Astrocyte (in vitro differentiated cells and primary cell): ENCODE data around the gene RIMOC1. TPM values are rescaled to one million over a fixed set of nuclear protein-coding genes. Genes with fewer than 3 reads are reported as not detected.

Experiments used
- DNase-seq: peaks from one replicate; pipeline ENCODE4 v3.0.0-alpha.2; 2010; ENCODE audit warnings: low read depth
- FAIRE-seq: peaks from 2 replicates; lab custom pipeline; 2011; peaks lifted over from hg19 to GRCh38; lab: Jason Lieb, UNC
- H2AFZ ChIP-seq: 2 replicates; pipeline ENCODE4 v1.6.0; 2012; ENCODE audit warnings: low read depth, low read length, inconsistent platforms
- H3K27ac ChIP-seq: 2 replicates; pipeline ENCODE4 v1.5.1; 2011; ENCODE audit warnings: low read depth, low read length, inconsistent platforms
- H3K27me3 ChIP-seq: 2 replicates; pipeline ENCODE4 v1.6.0; 2011; ENCODE audit warnings: low read length, inconsistent platforms; ENCODE audit not compliant: insufficient read depth
- H3K36me3 ChIP-seq: 2 replicates; pipeline ENCODE4 v1.5.1; 2011; ENCODE audit warnings: low read length, inconsistent platforms; ENCODE audit not compliant: insufficient read depth
- H3K4me1 ChIP-seq: 2 replicates; pipeline ENCODE4 v1.5.1; 2011; ENCODE audit warnings: low read length, inconsistent platforms; ENCODE audit not compliant: insufficient read depth
- H3K4me2 ChIP-seq: 2 replicates; pipeline ENCODE4 v1.6.0; 2012; ENCODE audit warnings: low read length, inconsistent platforms
- H3K4me3 ChIP-seq: 2 replicates; pipeline ENCODE4 v1.5.1; 2011; ENCODE audit warnings: low read depth, mild to moderate bottlenecking, low read length, inconsistent platforms; ENCODE audit not compliant: insufficient read depth
- H3K79me2 ChIP-seq: 2 replicates; pipeline ENCODE4 v1.6.0; 2012; ENCODE audit warnings: mild to moderate bottlenecking, low read length, inconsistent platforms; ENCODE audit not compliant: insufficient read depth
- H3K9ac ChIP-seq: 2 replicates; pipeline ENCODE4 v1.6.0; 2012; ENCODE audit warnings: mild to moderate bottlenecking, low read length, inconsistent platforms
- H3K9me3 ChIP-seq: 2 replicates; pipeline ENCODE4 v1.5.1; 2012; ENCODE audit warnings: low read depth, mild to moderate bottlenecking, low read length, inconsistent platforms; ENCODE audit not compliant: insufficient read depth
- H4K20me1 ChIP-seq: 2 replicates; pipeline ENCODE4 v1.6.0; 2012; ENCODE audit warnings: low read length, inconsistent platforms; ENCODE audit not compliant: insufficient read depth
- H3K27ac Mint-ChIP-seq: one replicate; pipeline ENCODE4 v1.8.0; 2021; ENCODE audit warnings: mild to moderate bottlenecking, mixed read lengths; ENCODE audit not compliant: unreplicated experiment
- H3K27me3 Mint-ChIP-seq: one replicate; pipeline ENCODE4 v1.8.0; 2021; ENCODE audit warnings: low read depth, mixed read lengths; ENCODE audit not compliant: unreplicated experiment
- H3K36me3 Mint-ChIP-seq: one replicate; pipeline ENCODE4 v1.8.0; 2021; ENCODE audit warnings: low read depth, mixed read lengths; ENCODE audit not compliant: unreplicated experiment
- H3K4me1 Mint-ChIP-seq: one replicate; pipeline ENCODE4 v1.8.0; 2021; ENCODE audit warnings: low read depth, mixed read lengths; ENCODE audit not compliant: unreplicated experiment
- H3K4me3 Mint-ChIP-seq: one replicate; pipeline ENCODE4 v1.8.0; 2021; ENCODE audit warnings: mild to moderate bottlenecking, moderate library complexity, mixed read lengths; ENCODE audit not compliant: unreplicated experiment
- H3K9me3 Mint-ChIP-seq: one replicate; pipeline ENCODE4 v1.8.0; 2021; ENCODE audit warnings: mild to moderate bottlenecking, mixed read lengths; ENCODE audit not compliant: unreplicated experiment
- CTCF ChIP-seq: IDR thresholded peaks from 2 replicates; pipeline ENCODE4 v1.5.1; 2011; ENCODE audit warnings: low read depth, mild to moderate bottlenecking, inconsistent platforms, low read length, moderate library complexity; ENCODE audit not compliant: insufficient read depth
- EZH2 ChIP-seq: IDR thresholded peaks from 2 replicates; pipeline ENCODE4 v1.6.1; 2012; ENCODE audit warnings: mild to moderate bottlenecking, low read length, inconsistent platforms; ENCODE audit not compliant: insufficient read depth
- total RNA-seq: library from RNA; stranded (reverse); gene quantifications from 2 replicates; pipeline ENCODE4 v1.2.1, GENCODE V29; 2021

RIMOC1 gene
- total RNA-seq, 1 donor from 2014 or later = 36.3 TPM

GRCh38 chr5:41929035-41929434, 24.9 kb downstream of the RIMOC1 start:
- Histone ChIP-seq H3K4me1 (peaks cover 9% of the 10 kb centered on the region), H3K9me3 (no peaks in the 10 kb centered on the region), H3K27me3 (no peaks in the 10 kb centered on the region), H3K4me3 (no peak overlapping the region), H3K4me2 (no peak overlapping the region), H3K9ac (no peak overlapping the region), H3K27ac (no peak overlapping the region), H2AFZ (no peak overlapping the region), H4K20me1 (no peaks in the 10 kb centered on the region), H3K36me3 (no peaks in the 10 kb centered on the region), H3K79me2 (no peaks in the 10 kb centered on the region)
- H3K27ac Mint-ChIP-seq = no peak overlapping the region
- DNase-seq (no peak), FAIRE-seq (no peak)
- H3K4me3 Mint-ChIP-seq = no peak overlapping the region
- no peaks in the 10 kb centered on the region for H3K36me3 Mint-ChIP-seq
- TF ChIP-seq EZH2 = no peak
- TF ChIP-seq CTCF = no peak
- H3K9me3 Mint-ChIP-seq = peaks cover 3% of the 10 kb centered on the region
- H3K27me3 Mint-ChIP-seq = no peaks in the 10 kb centered on the region
- H3K4me1 Mint-ChIP-seq = no peaks in the 10 kb centered on the region

- Histone ChIP-seq H4K20me1 (no peaks in the 10 kb centered on the region), H3K79me2 (no peaks in the 10 kb centered on the region), H3K9me3 (no peaks in the 10 kb centered on the region), H3K4me2 (no peak overlapping the region), H2AFZ (no peak overlapping the region), H3K27ac (no peak overlapping the region), H3K36me3 (no peaks in the 10 kb centered on the region), H3K4me3 (no peak overlapping the region), H3K27me3 (no peaks in the 10 kb centered on the region), H3K4me1 (no peaks in the 10 kb centered on the region), H3K9ac (no peak overlapping the region)
- H3K4me1 Mint-ChIP-seq = peaks cover 2% of the 10 kb centered on the region
- H3K9me3 Mint-ChIP-seq = peaks cover 3% of the 10 kb centered on the region
- DNase-seq (no peak), FAIRE-seq (no peak)
- TF ChIP-seq EZH2 = no peak
- no peak for TF ChIP-seq CTCF
- no peak overlapping the region for H3K4me3 Mint-ChIP-seq
- H3K27ac Mint-ChIP-seq = no peak overlapping the region
- no peaks in the 10 kb centered on the region for H3K36me3 Mint-ChIP-seq
- no peaks in the 10 kb centered on the region for H3K27me3 Mint-ChIP-seq
Observed at GRCh38 chr5:41932770-41933169, 28.6 kb downstream of the RIMOC1 start.

- Histone ChIP-seq H3K4me3 (no peak overlapping the region), H3K27ac (no peak overlapping the region), H3K4me2 (no peak overlapping the region), H3K27me3 (no peaks in the 10 kb centered on the region), H3K9ac (no peak overlapping the region), H3K36me3 (no peaks in the 10 kb centered on the region), H2AFZ (no peak overlapping the region), H4K20me1 (no peaks in the 10 kb centered on the region), H3K4me1 (no peaks in the 10 kb centered on the region), H3K79me2 (no peaks in the 10 kb centered on the region), H3K9me3 (no peaks in the 10 kb centered on the region)
- H3K9me3 Mint-ChIP-seq = peaks cover 3% of the 10 kb centered on the region
- peaks cover 4% of the 10 kb centered on the region for H3K4me1 Mint-ChIP-seq
- TF ChIP-seq EZH2 = no peak
- TF ChIP-seq CTCF = no peak
- H3K4me3 Mint-ChIP-seq = no peak overlapping the region
- FAIRE-seq = no peak
- no peaks in the 10 kb centered on the region for H3K36me3 Mint-ChIP-seq
- no peak for DNase-seq
- no peak overlapping the region for H3K27ac Mint-ChIP-seq
- H3K27me3 Mint-ChIP-seq = no peaks in the 10 kb centered on the region
Observed at GRCh38 chr5:41935544-41935943, 31.4 kb downstream of the RIMOC1 start.
